DMS53 treated with DMSO at 0.1 percent for 48 hours (cell line): ENCODE data around the gene PLPP7.

Experiments
- DNase-seq: peaks from one replicate; lab custom pipeline; 2025; ENCODE audit not compliant: unreplicated experiment; lab: John Stamatoyannopoulos, UW

Gene PLPP7

GRCh38 chr9:131303381-131304321, 14.1 kb downstream of the PLPP7 start:
- no peak for DNase-seq

GRCh38 chr9:131304676-131305355, 15.3 kb downstream of the PLPP7 start:
- DNase-seq = peak; percentile 31

- DNase-seq = no peak
Measured at GRCh38 chr9:131306397-131307004, 17.0 kb downstream of the PLPP7 start.

- no peak for DNase-seq
Measured at GRCh38 chr9:131307974-131308373, 18.5 kb downstream of the PLPP7 start.

GRCh38 chr9:131308452-131308851, 18.9 kb downstream of the PLPP7 start:
- DNase-seq = no peak

- DNase-seq = no peak
Measured at GRCh38 chr9:131308906-131309529, 19.5 kb downstream of the PLPP7 start.

- no peak for DNase-seq
Measured at GRCh38 chr9:131309530-131310276, 20.2 kb downstream of the PLPP7 start.

- peak; percentile 34 for DNase-seq
Measured at GRCh38 chr9:131310833-131311554, 21.5 kb downstream of the PLPP7 start.

- no peak for DNase-seq
Measured at GRCh38 chr9:131312246-131312645, 22.7 kb downstream of the PLPP7 start.

GRCh38 chr9:131312822-131313770, 23.6 kb downstream of the PLPP7 start:
- no peak for DNase-seq

GRCh38 chr9:131318231-131319085, 28.9 kb downstream of the PLPP7 start:
- no peak for DNase-seq

GRCh38 chr9:131319486-131319885, 30.0 kb downstream of the PLPP7 start:
- no peak for DNase-seq

- DNase-seq = no peak
Measured at GRCh38 chr9:131320031-131320685, 30.6 kb downstream of the PLPP7 start.

GRCh38 chr9:131323629-131324028, 34.1 kb downstream of the PLPP7 start:
- no peak for DNase-seq

- no peak for DNase-seq
Measured at GRCh38 chr9:131324736-131325679, 35.5 kb downstream of the PLPP7 start.

GRCh38 chr9:131329241-131329641, 39.7 kb downstream of the PLPP7 start:
- DNase-seq = no peak
